Muscle layer of duodenum (tissue), 2 donors: ENCODE data around the gene CRHR2.

Source experiments
- H3K27ac ChIP-seq: one replicate; pipeline ENCODE4 v1.7.0; 2013; ENCODE audit warnings: mild to moderate bottlenecking, low read length
- H3K27me3 ChIP-seq: one replicate; pipeline ENCODE4 v1.7.0; 2013; ENCODE audit warnings: low read depth, mild to moderate bottlenecking, control low read depth, low read length
- H3K36me3 ChIP-seq, 2 donors: one replicate each; pipeline ENCODE4 v1.7.0; 2013; ENCODE audit warnings: low read length in 2 of 2, control low read depth in 1 of 2, mild to moderate bottlenecking in 1 of 2; ENCODE audit not compliant: insufficient read depth in 2 of 2, control insufficient read depth in 1 of 2
- H3K4me1 ChIP-seq, 2 donors: one replicate each; pipeline ENCODE4 v1.7.0; 2013; ENCODE audit warnings: low read length in 2 of 2, mild to moderate bottlenecking in 2 of 2, control low read depth in 1 of 2, moderate library complexity in 1 of 2; ENCODE audit not compliant: insufficient read depth in 2 of 2, control insufficient read depth in 1 of 2
- H3K4me3 ChIP-seq, 2 donors: one replicate each; pipeline ENCODE4 v1.7.0; 2013; ENCODE audit warnings: low read length in 2 of 2, low read depth in 1 of 2, mild to moderate bottlenecking in 1 of 2
- H3K9me3 ChIP-seq, 2 donors: one replicate each; pipeline ENCODE4 v1.7.0; 2013; ENCODE audit warnings: low read length in 2 of 2, control low read depth in 1 of 2, mild to moderate bottlenecking in 1 of 2; ENCODE audit not compliant: control insufficient read depth in 1 of 2
- donor health status: healthy.

Gene CRHR2

GRCh38 chr7:30692438-30692837 is 10.2 kb upstream of the CRHR2 start:
- H3K27ac ChIP-seq: no peak overlapping the region
- H3K9me3 ChIP-seq: no peaks in the 10 kb centered on the region
- no peaks in the 10 kb centered on the region for H3K27me3 ChIP-seq
- no peaks in the 10 kb centered on the region for H3K36me3 ChIP-seq
- no peak overlapping the region for H3K4me3 ChIP-seq
- no peaks in the 10 kb centered on the region for H3K4me1 ChIP-seq

- Histone ChIP-seq H3K27me3 (peaks cover 2% of the 10 kb centered on the region), H3K4me1 (no peaks in the 10 kb centered on the region), H3K27ac (no peak overlapping the region), H3K4me3 (no peak overlapping the region), H3K9me3 (no peaks in the 10 kb centered on the region), H3K36me3 (no peaks in the 10 kb centered on the region)
These were observed 7.8 kb upstream of the CRHR2 start for GRCh38 chr7:30690011-30690410.

- no peaks in the 10 kb centered on the region for H3K9me3 ChIP-seq
- no peak overlapping the region for H3K4me3 ChIP-seq
- H3K4me1 ChIP-seq: no peaks in the 10 kb centered on the region
- H3K27ac ChIP-seq: no peak overlapping the region
- no peaks in the 10 kb centered on the region for H3K36me3 ChIP-seq
- H3K27me3 ChIP-seq: peaks cover 14% of the 10 kb centered on the region
These were observed 6.5 kb upstream of the CRHR2 start for GRCh38 chr7:30688718-30689221.

GRCh38 chr7:30687604-30688003 is 5.3 kb upstream of the CRHR2 start:
- Histone ChIP-seq H3K9me3 (no peaks in the 10 kb centered on the region), H3K27me3 (peaks cover 19% of the 10 kb centered on the region), H3K27ac (no peak overlapping the region), H3K4me3 (no peak overlapping the region), H3K4me1 (peaks cover 0 to 3% of the 10 kb centered on the region in 2 donors), H3K36me3 (no peaks in the 10 kb centered on the region)

- Histone ChIP-seq H3K27me3 (peaks cover 38% of the 10 kb centered on the region), H3K36me3 (no peaks in the 10 kb centered on the region), H3K4me3 (no peak overlapping the region), H3K27ac (no peak overlapping the region), H3K9me3 (no peaks in the 10 kb centered on the region), H3K4me1 (peaks cover 0 to 14% of the 10 kb centered on the region in 2 donors)
These were observed 2.1 kb upstream of the CRHR2 start for GRCh38 chr7:30684351-30684750.

- Histone ChIP-seq H3K4me1 (peaks cover 0 to 14% of the 10 kb centered on the region in 2 donors), H3K9me3 (no peaks in the 10 kb centered on the region), H3K27ac (no peak overlapping the region), H3K27me3 (peaks cover 44% of the 10 kb centered on the region), H3K4me3 (no peak overlapping the region), H3K36me3 (no peaks in the 10 kb centered on the region)
These were observed 1.6 kb upstream of the CRHR2 start for GRCh38 chr7:30683816-30684215.

- Histone ChIP-seq H3K36me3 (no peaks in the 10 kb centered on the region), H3K27me3 (peaks cover 49% of the 10 kb centered on the region), H3K27ac (no peak overlapping the region)
These were observed 1.1 kb upstream of the CRHR2 start for GRCh38 chr7:30683306-30683705.

GRCh38 chr7:30681815-30682211 is 443 bp downstream of the CRHR2 start:
- Histone ChIP-seq H3K27me3 (peaks cover 49% of the 10 kb centered on the region), H3K4me3 (peak overlapping the region; percentile 26 to 76), H3K36me3 (no peaks in the 10 kb centered on the region), H3K4me1 (peaks cover 0 to 14% of the 10 kb centered on the region in 2 donors), H3K9me3 (no peaks in the 10 kb centered on the region), H3K27ac (no peak overlapping the region)

More at GRCh38 chr7:30683306-30683705, 1.1 kb upstream of the CRHR2 start:
- H3K9me3 ChIP-seq: no peaks in the 10 kb centered on the region
- H3K4me1 ChIP-seq: peaks cover 0 to 14% of the 10 kb centered on the region in 2 donors
- H3K4me3 ChIP-seq: no peak overlapping the region

- no peak overlapping the region for H3K27ac ChIP-seq
- peaks cover 0 to 14% of the 10 kb centered on the region in 2 donors for H3K4me1 ChIP-seq
- peaks cover 49% of the 10 kb centered on the region for H3K27me3 ChIP-seq
- H3K9me3 ChIP-seq: no peaks in the 10 kb centered on the region
- H3K36me3 ChIP-seq: no peaks in the 10 kb centered on the region
- H3K4me3 ChIP-seq: peak overlapping the region in 1 of 2 donors; percentile 76
These were observed 892 bp downstream of the CRHR2 start for GRCh38 chr7:30681331-30681797.

- peaks cover 44% of the 10 kb centered on the region for H3K27me3 ChIP-seq
- H3K27ac ChIP-seq: no peak overlapping the region
- no peak overlapping the region for H3K4me3 ChIP-seq
- no peaks in the 10 kb centered on the region for H3K9me3 ChIP-seq
- peaks cover 0 to 14% of the 10 kb centered on the region in 2 donors for H3K4me1 ChIP-seq
- no peaks in the 10 kb centered on the region for H3K36me3 ChIP-seq
These were observed 2.6 kb downstream of the CRHR2 start for GRCh38 chr7:30679664-30680063.

- H3K9me3 ChIP-seq: no peaks in the 10 kb centered on the region
- H3K27ac ChIP-seq: no peak overlapping the region
- no peaks in the 10 kb centered on the region for H3K36me3 ChIP-seq
- no peak overlapping the region for H3K4me3 ChIP-seq
- peaks cover 0 to 14% of the 10 kb centered on the region in 2 donors for H3K4me1 ChIP-seq
- peaks cover 35% of the 10 kb centered on the region for H3K27me3 ChIP-seq
These were observed 3.5 kb downstream of the CRHR2 start for GRCh38 chr7:30678805-30679204.

- no peak overlapping the region for H3K27ac ChIP-seq
- H3K4me3 ChIP-seq: no peak overlapping the region
- peaks cover 12% of the 10 kb centered on the region for H3K27me3 ChIP-seq
- H3K36me3 ChIP-seq: no peaks in the 10 kb centered on the region
- H3K4me1 ChIP-seq: no peaks in the 10 kb centered on the region
- no peaks in the 10 kb centered on the region for H3K9me3 ChIP-seq
These were observed 7.4 kb downstream of the CRHR2 start for GRCh38 chr7:30674876-30675275.
